Stimulated activated CD4-positive, alpha-beta T cell treated with anti-CD3 and anti-CD28 coated beads, TNF-alpha, amount 100 ng/mL, for 48 hours (primary cell): ENCODE data around the gene OR52B4.
"Not testable (repeated sequence)": the region's sequence is repeated elsewhere in the genome, so short reads cannot be mapped to it uniquely, and the experiment has no call there.

Experiments used
- DNase-seq, 3 donors: peaks; one replicate each; pipeline ENCODE4 v3.0.0-alpha.2; 2020; ENCODE audit warnings: low read depth in 3 of 3

The OR52B4 gene

DNA sequence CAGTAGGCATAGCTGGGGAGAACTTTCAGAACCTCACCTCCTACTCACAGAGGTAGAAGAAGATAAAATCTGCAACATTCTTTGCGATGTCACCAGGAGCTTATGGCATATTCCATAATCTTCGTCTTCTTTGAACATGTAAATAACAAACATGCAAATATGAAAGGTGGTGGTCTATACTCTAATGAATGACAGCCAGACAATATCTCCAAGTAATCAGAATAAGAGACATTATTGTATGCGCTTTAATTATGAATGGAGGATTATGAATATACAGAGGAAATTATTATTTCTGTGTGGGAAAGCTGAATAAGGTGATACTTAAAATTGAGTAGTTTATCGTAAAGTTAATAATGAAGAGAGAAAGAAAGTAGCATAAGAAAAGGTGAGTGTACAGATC lies at the start of gene OR52B4:
Gene OR52B4 (minus strand): TSS at position 101 of the 400 bp plus-strand sequence. CDS start 91 bp downstream, at position 10.
- no peak for DNase-seq

DNA sequence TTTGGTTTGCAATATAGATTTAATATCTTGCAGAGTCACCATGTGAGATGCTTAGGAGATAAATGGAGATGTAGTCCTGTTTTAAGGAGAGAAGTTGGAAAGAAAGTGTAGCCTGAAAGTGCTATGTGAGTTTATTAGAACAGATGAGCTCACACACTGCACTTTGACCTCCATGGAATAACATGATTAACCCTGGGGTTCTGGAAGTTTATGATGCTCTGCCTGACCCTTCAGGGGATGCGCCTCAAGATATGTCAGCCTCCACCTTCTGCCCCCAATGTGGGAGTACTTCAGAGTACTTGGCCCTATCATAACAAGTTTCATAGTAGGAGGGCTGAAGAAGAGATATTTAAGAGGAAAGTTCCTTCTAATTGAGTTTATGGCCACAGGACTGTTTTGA lies 48.6 kb upstream of the OR52B4 start:
- DNase-seq: no peak

DNA sequence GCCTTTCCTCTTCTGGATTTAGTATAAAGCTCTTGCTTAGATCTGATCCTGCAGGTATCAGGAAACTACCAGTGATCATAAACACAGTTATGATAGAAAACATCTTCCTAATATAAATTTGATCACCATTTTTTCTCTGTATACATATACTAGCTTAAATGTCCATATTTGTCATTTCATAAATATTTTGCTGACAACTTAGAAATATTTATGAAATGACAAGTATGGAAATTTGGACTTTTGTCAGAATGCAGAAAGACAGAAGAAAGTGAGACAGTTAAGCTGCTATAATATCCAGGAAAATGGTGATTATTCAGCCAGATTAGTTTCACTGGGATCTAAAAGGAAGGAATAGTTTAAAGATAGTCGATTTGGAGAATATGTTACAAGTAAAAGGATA lies 48.1 kb upstream of the OR52B4 start:
- no peak for DNase-seq

DNA sequence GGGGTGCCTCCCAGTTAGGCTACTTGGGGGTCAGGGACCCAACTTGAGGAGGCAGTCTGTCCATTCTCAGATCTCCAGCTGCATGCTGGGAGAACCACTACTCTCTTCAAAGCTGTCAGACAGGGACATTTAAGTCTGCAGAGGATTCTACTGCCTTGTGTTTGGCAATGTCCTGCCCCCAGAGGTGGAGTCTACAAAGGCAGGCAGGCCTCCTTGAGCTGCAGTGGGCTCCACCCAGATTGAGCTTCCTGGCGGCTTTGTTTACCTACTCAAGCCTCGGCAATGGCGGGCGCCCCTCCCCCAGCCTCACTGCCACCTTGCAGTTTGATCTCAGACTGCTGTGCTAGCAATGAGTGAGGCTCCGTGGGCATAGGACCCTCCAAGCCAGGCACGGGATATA lies 38.0 kb upstream of the OR52B4 start:
- not testable (repeated sequence) for DNase-seq

- DNase-seq: no peak
Observed at GRCh38 chr11:4393858-4394223, 25.7 kb upstream of the OR52B4 start.

DNA sequence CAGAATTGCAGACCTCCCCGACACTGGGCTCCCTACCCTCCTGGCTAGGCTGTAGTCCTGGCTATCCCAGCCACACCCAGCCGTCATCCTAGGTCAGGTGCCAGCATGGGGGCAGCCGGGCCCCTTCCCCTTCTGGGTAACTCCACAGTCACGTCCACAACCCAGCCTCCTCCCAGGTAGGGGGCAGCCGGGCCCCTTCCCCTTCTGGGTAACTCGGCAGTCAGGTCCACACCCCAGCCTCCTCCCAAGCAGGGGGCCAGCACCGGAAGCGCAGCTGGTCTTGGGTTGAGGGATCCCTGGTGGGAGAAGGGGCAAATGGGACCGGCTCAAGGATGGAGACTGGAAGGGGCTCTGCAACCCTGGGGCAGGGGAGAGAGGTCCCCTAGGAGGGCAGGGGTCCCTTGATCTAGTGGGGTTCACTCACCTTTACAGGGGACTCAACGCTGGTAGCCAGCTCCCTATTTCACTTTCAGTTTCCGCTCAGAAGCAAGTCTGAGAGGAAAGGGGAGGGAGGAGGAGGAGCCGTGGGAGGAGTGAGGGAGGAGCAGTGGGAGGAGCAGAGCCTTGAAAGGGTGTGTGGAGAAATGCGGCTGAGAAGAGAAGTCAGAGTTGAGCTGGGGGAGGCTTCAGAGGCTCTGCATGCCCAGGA lies 25.1 kb upstream of the OR52B4 start, which contains the start of gene TRIM21:
Gene TRIM21 (minus strand): TSS at position 494 of the 649 bp plus-strand sequence. CDS start 3,293 bp downstream, outside the sequence.
- DNase-seq: peak; percentile 57 to 81 (median 77)

GRCh38 chr11:4388221-4388620 lies 20.0 kb upstream of the OR52B4 start:
- DNase-seq: no peak

- no peak for DNase-seq
Observed at GRCh38 chr11:4385978-4386740, 18.0 kb upstream of the OR52B4 start.

DNA sequence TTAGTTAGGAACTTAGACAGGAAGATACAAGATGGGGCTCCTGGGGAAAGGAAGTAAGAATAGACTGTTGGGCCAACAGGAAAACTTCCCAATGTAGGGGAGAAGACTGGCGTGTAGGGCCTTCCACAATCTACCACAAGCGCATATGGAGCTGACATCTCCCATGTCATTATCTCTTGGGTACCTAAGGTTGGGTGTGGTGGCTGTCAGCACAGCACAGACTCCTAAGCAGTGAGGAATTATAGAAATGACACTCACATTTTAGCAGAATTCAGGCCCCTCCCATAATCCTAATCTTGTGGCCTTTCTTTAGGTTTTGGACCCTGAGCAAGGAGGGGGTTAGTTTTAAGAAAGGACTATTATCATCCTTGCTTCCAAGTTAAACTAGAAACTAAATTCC lies 13.7 kb upstream of the OR52B4 start:
- no peak for DNase-seq

DNA sequence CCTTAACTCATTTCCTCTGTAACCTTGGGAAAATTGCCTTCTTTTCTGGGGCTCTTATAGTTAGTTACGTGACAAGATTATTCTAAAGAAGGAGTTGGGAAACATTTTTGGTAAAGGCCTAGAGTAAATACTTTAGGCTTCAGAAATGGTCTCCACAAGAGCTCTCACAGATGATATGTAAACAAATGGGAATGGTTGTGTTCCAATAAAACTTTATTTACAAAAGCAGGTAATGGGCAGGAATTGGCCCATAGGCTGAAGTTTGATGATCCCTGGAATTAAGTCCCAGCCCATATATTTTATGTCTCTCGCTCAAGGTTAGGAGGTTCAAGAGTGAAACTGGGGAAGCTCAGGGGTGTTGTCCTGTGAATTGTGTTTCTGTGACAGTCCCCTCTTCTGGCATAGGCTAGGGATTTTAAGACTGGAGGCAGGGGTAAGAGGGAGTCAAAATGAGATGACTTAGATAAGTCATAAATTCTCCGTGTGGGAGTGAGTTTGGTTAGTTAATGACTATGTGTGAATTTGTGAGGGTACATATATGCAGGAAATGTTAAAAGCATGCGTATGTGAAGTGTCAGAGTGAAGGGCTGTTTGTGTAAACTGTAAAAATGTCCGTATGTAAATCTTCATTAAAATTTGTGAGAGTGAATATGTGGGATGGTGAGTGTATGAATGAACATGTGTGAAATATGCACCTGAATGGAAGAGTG lies 7.4 kb upstream of the OR52B4 start:
- DNase-seq: no peak

DNA sequence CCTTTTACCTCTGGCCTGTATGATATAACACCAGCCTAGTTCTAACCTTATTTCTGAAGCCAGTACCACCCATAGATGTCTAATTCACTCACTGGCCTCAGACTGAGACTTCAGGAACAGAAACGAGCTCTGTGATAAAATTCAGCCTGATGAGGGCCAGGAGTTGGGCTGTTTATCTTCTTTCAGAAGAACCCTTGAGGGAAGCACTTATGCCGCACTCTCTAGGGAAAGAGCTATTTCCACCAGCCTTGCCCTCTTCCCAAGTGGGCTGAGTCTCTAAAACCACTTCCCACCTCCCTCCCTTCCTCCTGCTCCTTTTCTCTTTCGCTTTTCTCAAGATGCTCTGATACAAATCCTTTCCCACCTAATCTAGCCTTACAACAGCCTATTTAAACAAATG lies 2.0 kb upstream of the OR52B4 start:
- no peak for DNase-seq

GRCh38 chr11:4348142-4348541 lies 20.0 kb downstream of the OR52B4 start:
- not testable (repeated sequence) for DNase-seq

- not testable (repeated sequence) for DNase-seq
Observed at GRCh38 chr11:4345366-4345765, 22.8 kb downstream of the OR52B4 start.

- not testable (repeated sequence) for DNase-seq
Observed at GRCh38 chr11:4334356-4334755, 33.8 kb downstream of the OR52B4 start.
